ENCODE data around the gene FASTKD1.
A peak's percentile ranks its signal among the peaks of the same experiment; 100 is the strongest.
"Not testable (repeated sequence)": the region's sequence is repeated elsewhere in the genome, so short reads cannot be mapped to it uniquely, and the experiment has no call there.

FASTKD1 gene, protein sequence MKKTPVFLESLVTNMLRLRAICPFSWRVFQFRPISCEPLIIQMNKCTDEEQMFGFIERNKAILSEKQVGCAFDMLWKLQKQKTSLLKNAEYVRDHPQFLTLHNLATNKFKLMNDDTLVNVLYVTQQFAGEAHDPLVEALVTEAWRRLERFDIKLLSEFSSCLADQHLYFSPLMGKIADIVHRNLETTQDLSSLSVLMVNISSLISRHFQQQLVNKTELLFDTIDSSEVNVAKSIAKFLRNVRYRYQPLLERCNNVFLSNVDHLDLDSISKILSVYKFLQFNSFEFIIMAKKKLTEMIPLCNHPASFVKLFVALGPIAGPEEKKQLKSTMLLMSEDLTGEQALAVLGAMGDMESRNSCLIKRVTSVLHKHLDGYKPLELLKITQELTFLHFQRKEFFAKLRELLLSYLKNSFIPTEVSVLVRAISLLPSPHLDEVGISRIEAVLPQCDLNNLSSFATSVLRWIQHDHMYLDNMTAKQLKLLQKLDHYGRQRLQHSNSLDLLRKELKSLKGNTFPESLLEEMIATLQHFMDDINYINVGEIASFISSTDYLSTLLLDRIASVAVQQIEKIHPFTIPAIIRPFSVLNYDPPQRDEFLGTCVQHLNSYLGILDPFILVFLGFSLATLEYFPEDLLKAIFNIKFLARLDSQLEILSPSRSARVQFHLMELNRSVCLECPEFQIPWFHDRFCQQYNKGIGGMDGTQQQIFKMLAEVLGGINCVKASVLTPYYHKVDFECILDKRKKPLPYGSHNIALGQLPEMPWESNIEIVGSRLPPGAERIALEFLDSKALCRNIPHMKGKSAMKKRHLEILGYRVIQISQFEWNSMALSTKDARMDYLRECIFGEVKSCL

DNA sequence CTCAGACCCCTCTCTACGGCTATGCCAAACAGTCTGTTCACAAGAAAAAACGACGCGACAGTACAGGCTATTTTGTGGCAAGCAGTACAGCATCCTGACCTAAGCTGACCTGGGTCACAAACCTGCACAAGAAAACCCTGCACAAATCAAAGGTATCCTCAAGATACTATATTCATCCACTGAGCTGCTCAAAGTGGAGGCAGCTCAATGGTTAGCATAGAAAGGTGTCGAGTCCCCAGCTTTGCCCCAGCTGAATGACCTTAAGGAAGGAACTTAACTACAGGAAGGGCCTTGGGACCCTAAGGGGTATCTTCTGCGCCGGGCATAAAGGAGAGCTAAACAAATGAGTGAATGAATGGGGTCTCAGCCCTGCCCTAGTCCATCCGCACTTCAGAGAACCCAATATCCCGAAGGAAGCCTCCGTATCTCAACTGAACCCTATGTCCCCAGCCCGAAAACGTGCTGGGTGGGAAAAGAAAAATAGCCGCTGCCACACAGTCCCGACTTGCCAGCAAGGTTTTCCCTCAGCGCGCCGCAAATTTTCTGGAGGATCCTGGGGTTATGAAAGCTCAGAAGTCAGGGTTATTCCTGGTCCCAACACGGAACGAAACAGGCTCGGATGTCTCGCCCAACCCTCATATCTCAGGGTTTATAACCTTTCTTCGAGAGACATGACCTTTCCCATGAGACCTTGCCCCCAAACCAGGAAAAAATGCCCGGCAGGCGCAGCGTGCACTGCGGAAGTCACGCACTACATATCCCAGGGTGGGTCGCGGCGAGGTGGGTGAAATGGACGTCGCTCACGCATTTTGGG is at the start of gene FASTKD1:
TSS of gene FASTKD1 (minus strand) at position 706 of the 814 bp plus-strand sequence. CDS start 1,836 bp downstream, outside the sequence.
- DNase-seq (ENCODE audit: low spot score) = peak; percentile 86

DNA sequence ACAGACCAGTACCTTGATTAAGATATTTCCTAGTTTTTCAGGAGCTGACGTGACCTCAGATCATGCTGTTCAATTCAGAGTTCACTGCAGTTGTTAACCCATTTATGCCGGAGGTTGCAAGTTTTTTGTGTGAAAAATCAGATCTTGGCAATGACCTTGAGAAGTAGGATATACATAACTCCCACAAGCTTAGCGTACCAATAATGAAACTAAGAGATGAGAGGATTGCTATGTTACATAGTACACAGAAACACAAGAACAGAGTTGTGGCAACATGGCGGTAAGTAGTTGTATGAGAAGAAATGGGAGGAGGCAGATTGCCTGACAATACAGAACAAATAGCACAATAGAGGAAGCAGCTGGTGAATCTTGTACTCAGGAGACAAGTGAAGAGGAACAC is 49.6 kb upstream of the FASTKD1 start:
- DNase-seq (ENCODE audit: low spot score) = no peak

DNA sequence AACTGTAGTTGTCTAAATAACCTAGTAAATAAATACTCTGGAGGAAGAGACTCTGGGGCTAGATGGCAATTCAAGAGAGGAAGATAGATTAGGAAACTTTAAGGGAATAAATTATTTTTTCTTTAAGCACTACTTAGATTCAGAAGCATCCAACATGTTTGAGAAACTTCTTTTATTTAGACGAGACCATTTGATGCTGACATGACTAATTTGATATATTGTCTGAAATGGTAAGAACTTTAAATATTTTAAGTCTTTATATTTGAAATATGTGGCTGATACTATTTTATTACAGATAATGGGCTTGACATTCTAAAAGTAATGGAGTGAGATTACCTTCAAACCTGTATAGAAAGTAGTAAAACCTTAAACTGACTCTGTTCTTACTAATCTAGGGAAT is 46.8 kb upstream of the FASTKD1 start:
- DNase-seq (ENCODE audit: low spot score) = no peak

DNA sequence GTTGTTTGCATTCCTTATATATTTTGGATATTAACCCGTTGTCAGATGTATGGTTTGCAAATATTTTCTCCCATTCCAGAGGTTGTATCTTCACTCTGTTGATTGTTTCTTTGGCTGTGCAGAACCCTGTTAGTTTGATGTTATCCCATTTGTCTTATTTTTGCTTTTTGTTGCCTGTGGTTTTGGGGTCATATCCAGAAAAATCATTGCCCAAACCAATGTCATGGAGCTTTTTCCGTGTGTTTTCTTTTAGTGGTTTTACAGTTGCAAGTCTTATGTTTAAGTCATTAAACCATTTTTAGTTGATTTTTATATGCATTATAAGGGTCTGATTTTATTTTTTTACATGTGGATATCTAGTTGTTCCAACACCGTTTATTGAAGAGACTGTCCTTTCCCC is 46.3 kb upstream of the FASTKD1 start:
- no peak for DNase-seq (ENCODE audit: low spot score)

DNA sequence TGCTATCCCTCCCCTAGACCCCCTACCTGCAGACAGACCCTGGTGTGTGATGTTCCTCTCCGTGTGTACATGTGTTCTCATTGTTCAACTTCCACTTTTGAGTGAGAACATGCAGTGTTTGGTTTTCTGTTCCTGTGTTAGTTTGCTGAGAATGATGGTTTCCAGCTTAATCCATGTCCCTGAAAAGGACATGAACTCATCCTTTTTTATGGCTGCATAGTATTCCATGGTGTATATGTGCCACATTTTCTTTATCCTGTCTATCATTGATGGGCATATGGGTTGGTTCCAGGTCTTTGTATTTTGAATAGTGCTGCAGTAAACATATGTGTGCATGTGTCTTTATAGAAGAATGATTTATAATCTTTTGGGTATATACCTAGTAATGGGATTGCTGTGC is 42.3 kb upstream of the FASTKD1 start:
- not testable (repeated sequence) for DNase-seq (ENCODE audit: low spot score)

DNA sequence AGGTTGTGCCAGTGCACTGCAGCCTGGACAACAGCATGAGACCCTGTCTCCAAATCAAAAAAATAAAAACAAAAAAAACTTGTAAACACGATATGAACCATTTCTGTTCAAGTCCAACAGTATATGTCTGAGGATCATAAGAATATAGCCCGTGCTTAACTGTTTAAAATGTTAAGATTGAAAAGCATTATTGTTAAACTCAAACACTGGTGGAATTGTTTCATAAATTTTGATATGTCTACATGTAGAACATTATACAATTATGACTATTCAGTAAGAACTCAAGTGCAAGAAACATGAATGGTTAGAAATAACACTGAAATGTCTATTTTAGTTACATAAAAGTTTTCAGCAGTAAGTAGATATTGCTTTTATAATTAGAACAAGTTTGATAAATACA is 40.2 kb upstream of the FASTKD1 start:
- DNase-seq (ENCODE audit: low spot score) = no peak

DNA sequence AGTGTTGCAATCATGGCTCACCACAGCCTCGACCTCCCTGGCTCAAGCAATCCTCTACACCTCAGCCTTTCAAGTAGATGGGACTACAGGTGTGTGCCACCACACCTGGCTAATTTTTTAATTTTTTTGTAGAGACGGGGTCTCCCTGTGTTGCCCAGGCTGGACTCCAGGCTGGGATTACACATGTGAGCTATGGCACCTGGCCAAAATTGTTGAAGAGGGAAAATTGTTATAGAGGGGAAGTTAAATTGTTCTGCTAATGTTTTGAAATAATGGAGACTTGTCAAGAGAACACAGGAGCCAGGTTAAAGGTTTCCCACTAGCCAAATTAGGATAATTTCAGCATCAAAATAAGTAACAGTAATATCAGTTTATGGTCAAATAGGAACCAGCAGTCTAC is 35.6 kb upstream of the FASTKD1 start:
- no peak for DNase-seq (ENCODE audit: low spot score)

DNA sequence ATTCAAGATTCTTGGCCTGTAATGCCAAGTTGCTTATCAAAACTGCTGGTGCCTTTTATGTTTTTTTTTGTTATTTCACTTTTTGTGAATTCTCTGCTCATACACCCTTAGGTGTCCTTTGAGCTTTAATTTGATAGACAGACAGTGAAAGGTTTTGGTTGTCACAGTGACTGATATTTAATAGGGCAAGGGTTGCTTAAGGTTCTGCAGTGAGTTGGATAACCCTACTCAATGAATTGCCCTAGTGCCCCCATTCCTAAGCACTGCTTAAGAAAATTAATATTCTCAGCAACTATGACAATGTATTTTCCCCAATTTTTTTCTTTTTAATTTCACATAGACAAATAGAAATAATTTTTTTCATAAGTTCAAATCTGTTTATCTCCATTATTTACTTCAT is 25.9 kb upstream of the FASTKD1 start:
- DNase-seq (ENCODE audit: low spot score) = no peak

DNA sequence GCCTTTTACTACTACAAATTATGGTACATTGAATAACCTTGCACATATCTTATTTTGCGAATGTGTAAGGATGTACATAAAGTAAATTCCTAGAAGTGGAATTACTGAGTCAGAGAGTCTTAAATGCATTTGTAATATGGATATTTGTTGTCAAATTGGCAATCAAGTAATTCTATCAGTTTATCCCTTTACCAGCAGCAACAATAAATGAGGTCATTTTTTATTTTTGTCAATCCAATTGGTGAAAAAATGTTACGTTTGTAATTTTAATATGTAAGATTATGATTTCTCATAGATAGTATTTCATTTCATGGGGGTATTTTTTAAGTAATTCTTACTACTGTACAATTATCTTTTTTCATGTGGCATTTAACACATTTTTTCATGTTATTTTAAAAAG is 25.3 kb upstream of the FASTKD1 start:
- DNase-seq (ENCODE audit: low spot score) = no peak

DNA sequence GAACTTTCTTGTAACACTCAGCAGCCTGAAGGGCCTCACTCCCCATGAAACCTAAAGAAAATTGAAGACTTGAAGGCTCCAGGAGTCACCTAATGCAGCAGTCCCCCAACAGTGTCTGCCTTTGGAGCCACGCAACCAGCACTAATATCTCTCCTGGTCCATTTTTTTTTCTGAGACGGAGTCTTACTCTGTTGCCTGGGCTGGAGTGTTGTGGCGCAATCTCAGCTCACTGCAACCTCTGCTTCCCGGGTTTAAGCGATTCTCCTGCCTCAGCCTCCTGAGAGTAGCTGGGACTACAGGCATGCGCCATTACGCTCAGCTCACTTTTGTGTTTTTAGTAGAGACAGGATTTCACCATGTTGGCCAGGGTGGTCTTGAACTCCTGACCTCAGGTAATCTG is 22.9 kb upstream of the FASTKD1 start:
- not testable (repeated sequence) for DNase-seq (ENCODE audit: low spot score)

DNA sequence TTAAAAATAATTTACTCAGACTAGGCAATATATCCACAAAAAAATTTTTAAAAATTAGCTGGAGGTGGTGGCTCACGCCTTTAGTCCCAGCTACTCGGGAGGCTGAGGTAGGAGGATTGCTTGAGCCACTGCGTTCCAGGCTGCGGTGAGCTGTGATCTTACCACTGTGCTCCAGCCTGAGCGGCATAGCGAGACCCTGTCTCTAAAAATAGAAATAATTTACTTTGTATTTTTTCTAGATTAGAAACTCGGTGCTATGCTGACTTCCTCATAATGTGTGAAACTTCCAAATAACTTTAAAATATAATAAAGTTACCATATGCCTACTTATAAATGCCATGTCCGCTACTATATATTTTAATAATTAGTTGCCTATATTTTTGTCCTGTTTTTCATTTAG is 17.1 kb upstream of the FASTKD1 start:
- no peak for DNase-seq (ENCODE audit: low spot score)

DNA sequence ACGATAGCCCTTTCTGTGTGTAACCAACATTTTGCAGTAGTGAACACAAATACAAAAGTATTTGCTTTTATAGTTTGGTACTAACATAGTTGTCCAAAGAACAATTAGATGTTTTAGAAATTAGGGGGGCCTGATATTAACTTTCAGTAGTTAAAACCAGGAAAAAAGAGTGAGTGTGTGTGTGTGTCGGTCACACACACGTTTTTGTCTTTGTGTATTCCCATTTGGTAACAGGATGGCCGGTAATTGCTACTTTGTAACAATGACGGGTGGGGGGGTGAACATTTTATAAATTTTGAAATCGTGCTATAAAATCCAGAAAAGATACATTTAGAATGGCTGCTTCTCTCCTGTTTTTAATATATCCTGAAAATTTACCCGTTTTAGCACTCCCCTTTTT is 12.0 kb upstream of the FASTKD1 start:
- no peak for DNase-seq (ENCODE audit: low spot score)

DNA sequence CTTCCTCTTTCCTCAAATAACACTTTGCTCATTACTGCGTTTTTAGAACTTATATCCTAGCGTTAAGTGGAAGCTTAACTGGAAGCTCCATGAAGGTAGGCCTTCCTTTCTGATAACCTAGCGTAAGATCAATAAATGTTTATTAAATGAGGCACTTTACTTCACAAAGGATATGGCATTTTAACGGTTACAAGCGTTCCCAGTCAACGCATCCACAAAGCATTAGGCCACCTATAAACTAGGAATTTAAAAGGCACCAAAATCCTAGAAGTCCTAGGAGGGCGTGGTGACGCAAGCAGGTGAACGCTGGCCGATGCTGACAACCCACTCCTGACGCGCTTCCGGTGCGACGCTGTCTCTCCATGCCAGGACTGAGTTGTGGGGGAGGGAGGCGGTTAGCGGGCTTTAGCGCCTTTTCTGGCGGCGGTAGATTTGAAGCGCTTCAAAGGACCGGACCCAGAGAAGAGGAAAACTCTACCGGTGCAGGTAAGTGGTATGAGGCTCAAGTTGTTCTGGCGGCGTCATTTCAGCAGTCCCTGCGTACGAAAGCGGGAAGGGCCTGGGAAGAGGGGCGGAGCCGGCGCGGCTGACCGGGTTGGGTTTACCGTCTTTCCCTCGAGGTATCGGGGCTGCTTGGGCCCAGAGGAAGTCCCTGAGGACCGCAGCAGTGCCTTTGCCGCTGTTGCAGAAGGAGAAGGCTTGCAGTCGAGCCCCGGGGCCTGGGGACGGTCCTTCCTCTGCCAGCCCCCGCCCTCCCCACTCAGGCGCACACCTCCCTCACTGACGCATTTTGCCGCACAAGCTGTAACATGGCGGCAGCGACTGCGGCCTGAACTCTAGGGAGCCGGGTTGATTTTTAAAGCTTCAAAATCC is 10.6 kb upstream of the FASTKD1 start, which contains the start of gene PPIG:
TSS of gene PPIG (plus strand) at position 347 of the 873 bp plus-strand sequence. CDS start 19,691 bp downstream, outside the sequence.
- DNase-seq (ENCODE audit: low spot score) = peak; percentile 87

DNA sequence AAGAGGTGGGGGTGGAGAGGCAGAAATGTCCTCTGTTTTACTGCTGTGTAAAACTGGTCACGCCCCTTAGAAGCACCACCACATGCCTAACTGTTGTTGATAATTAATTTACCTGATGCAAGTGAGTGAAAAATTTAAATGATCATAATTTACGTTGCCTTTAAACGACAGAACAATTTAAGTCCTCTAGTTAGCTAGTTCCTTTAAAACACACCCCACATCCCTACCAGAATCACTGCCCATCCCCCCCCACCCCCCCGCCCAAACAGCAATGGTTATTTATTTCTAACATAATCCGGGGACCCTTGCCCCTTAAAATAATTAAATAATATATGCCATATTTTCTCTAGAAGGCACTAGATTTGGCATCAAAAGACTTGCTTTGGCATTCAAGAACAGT is 9.9 kb upstream of the FASTKD1 start:
- DNase-seq (ENCODE audit: low spot score) = no peak

DNA sequence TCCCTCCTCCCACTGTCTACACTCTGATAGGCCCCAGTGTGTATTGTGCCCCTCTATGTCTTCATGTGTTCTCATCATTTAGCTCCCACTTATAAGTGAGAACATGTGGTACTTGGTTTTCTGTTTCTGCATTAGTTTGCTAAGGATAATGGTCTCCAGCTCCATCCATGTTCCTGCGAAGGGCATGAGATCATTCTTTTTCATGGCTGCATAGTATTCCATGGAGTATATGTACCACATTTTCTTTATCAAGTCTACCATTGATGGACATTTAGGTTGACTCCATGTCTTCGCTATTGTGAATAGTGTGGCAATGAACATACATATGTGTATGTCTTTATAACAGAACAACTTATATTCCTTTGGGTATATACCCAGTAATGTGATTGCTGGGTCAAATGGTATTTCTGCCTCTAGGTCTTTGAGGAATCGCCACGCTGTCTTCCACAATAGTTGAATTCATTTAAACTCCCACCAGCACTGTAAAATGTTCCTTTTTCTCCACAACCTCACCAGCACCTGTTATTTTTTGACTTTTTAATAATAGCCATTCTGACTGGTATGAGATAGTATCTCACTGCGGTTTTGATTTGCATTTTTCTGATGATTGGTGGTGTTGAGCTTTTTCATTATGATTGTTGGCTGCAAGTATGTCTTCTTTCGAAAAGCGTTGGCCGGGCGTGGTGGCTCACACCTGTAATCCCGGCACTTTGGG is 9.0 kb upstream of the FASTKD1 start:
- not testable (repeated sequence) for DNase-seq (ENCODE audit: low spot score)

DNA sequence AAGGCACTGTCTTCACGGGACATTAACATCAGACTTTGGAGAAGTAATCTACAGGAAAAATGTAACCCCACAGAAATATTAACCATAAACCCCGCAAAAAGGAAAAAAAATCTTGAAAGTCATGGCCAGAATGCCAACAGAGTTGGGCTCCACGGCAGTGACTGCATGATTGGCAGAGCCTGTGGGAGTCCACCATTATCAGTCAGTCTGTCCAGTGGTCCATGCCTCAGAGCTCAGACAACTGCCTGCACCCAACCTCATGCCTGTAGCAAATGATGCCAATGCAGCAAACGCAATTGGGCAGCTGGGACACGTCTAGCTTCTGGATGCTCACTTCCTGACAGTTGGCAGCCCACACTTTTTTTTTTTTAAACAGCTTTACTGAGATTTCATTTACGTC is 5.4 kb upstream of the FASTKD1 start:
- no peak for DNase-seq (ENCODE audit: low spot score)

DNA sequence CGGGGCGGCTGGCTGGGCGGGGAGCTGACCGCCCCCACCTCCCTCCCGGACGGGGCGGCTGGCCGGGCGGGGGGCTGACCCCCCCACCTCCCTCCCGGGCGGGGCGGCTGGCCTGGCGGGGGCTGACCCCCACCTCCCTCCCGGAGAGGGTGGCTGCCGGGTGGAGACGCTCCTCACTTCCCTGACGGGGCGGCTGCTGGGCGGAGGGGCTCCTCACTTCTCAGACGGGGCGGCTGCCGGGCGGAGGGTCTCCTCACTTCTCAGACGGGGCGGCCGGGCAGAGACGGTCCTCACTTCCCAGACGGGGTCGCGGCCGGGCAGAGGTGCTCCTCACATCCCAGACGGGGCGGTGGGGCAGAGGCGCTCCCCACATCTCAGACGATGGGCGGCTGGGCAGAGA is 1.6 kb upstream of the FASTKD1 start:
- DNase-seq (ENCODE audit: low spot score) = not testable (repeated sequence)

DNA sequence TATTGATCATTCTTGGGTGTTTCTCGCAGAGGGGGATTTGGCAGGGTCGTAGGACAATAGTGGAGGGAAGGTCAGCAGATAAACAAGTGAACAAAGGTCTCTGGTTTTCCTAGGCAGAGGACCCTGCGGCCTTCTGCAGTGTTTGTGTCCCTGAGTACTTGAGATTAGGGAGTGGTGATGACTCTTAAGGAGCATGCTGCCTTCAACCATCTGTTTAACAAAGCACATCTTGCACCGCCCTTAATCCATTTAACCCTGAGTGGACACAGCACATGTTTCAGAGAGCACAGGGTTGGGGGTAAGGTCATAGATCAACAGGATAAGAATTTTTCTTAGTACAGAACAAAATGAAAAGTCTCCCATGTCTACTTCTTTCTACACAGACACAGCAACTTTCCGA is 874 bp upstream of the FASTKD1 start:
- DNase-seq (ENCODE audit: low spot score) = not testable (repeated sequence)

DNA sequence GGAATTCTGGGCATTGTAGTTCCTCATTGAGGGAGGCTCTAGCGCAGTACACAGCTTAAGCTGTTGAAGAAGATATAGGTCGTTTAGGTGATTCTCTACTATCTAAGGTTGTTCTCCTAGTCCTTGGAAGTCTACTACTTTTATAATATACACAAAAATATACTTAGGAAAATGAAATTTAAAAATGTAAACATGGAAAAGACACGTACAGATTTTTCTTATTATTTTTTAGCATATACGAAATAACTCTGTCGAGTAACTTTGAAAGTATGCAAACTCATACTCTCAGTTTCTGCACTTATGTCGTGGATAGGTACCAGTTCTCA is 272 bp upstream of the FASTKD1 start:
- no peak for DNase-seq (ENCODE audit: low spot score)

DNA sequence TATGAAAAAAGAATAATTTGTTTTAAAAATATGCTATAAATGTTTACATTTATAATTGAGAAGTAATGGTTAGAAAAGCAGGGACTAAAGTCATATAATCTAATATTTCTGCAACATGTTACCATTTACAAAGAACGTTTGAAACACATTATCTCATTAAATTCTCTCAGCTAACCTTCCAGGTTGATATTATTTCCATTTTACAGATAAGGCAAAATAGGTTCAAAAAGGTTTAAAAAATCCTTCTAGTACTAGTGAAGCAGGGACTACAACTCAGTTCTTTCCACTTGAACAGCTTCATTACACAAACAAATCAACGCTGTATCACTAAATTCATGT is 875 bp downstream of the FASTKD1 start:
- no peak for DNase-seq (ENCODE audit: low spot score)

DNA sequence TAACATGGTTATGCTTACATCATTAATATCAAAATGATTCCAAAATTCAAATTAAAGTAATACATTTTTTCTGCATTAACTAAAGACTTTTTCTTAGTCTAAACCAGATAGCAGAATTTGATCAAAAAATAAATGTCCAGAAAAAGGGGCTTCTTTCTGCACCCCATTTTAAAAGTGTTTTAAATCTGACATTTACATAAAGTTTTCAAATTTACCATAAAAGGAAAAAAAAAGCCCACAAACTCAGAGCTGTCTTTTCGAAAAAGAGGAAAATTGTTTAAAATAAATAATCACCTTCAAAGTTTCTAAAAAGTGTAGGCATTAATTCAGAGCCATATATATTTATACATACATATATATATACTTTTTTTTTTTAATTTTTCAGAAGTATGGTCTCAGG is 1.5 kb downstream of the FASTKD1 start:
- no peak for DNase-seq (ENCODE audit: low spot score)
